HUDEP-2 (cell line): ENCODE data around the gene USP38.
A peak's percentile ranks its signal among the peaks of the same experiment; 100 is the strongest.
"Not testable (repeated sequence)": the region's sequence is repeated elsewhere in the genome, so short reads cannot be mapped to it uniquely, and the experiment has no call there.

Source experiments
- DNase-seq, 76 experiments: peaks; one replicate each; lab custom pipeline; 2025; ENCODE audit not compliant: unreplicated experiment in 76 of 76; lab: John Stamatoyannopoulos, UW

USP38 gene

DNA sequence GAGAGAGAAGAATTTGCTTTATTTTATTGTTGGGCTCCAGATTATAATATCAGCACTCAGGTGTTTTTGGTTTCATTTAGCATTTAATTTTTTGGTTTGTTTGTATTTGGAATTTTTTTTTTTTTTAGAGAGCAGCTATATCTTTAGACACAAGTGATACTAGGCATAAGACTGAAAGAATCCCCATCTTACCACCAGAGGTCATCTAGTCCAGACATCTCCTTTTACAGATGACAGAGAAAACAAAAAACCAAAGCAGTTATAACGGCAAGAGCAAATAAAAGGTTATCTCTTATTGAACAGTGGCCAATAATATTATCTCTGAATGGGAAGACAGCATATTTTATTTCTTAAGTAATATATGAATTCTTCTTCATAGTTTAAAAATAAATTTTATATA, 22.8 kb downstream of the USP38 start:
- peak in 9 of 76 experiments; percentile 2 to 32 (median 6) for DNase-seq

DNA sequence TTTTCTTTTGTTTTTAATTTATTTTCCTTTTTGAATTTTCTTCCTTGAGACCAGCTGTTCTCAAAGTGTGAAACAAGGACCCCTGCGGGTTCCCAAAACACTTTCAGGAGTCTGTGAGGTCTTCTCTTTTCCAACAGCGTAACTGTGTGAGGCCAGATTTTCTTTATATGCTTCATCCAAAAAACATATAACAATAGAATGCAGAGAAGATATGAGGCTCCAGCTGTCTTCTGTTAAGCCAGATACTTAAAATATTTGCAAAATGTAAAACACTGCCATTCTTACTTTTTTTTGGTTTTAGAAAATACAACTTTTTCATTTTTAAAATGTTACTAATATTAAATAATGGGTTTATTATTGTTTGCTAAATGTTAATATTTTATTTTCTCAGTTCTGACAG, 27.8 kb downstream of the USP38 start:
- DNase-seq = no peak

DNA sequence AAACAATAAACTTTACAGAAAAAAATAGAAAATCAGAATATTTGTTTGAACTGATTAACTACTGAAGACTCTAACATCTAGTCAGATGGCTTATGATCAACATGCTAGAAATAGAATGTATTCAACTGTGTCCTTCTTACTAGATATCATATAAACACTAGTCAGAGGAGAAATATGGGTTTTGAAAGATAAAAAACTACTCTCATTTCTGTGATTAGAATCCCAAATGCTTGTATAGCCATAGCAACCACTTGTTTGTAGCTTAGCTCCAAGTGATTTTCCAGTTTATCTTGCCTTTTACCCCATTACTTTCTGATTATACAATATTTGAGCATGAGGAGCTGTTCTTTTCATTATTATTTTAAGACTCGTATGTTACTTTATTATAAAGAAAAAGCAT, 31.2 kb downstream of the USP38 start:
- DNase-seq = no peak

DNA sequence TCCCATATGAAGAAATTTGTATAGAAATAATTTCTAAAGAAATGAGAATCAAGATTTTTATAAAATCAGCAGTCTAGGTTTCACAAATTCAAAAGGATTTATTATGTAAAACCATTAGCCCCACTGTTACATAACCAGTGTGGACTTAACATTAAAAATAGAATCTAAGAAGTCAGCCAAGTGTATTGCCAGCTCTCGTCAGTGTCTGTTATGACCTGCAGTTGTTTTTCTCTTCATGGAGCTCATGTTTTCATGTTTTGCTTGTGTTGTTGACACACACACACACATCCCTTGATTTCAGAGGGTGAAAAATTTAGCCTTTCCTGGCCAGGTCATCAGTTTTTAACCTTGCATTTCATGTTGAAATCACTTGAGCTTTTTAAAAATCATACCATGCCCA, 39.5 kb downstream of the USP38 start:
- no peak for DNase-seq

DNA sequence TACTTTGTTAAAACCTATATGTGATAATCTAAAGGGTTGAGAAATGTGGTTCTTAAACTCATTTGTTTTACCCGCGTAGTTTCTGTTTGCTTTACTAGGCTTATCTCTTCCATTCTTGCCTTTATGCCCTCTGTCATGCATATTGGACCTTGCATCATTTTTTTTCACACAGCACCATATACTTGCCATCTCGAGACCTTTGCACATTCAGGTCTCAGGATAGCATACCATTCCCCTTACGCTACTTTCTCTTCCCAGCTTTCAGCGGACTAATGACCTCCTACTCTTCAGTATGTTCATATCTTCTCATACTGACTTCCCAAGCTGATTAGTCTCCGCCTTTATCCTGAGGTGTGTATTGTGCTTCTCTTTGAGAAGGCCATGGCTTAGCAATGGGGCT, 40.5 kb downstream of the USP38 start:
- DNase-seq = no peak

DNA sequence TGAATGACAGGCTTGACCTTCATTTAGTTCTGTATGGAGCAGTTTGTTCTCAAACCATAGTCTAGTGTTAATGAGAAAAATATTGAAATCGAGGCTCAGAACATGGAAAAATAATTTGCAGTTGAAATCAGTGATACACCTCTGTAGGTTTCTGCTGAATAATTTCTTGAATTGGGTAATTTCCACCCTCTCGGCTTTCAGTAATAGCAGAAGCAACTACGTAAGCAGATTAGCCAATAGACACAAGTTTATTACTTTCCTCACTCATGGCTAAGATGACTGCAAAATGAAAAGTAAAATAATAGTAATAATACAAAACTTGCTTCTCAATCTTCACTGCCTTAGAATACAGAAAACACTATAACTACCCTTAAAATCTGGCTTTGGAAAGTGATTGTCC, 46.0 kb downstream of the USP38 start:
- no peak for DNase-seq

DNA sequence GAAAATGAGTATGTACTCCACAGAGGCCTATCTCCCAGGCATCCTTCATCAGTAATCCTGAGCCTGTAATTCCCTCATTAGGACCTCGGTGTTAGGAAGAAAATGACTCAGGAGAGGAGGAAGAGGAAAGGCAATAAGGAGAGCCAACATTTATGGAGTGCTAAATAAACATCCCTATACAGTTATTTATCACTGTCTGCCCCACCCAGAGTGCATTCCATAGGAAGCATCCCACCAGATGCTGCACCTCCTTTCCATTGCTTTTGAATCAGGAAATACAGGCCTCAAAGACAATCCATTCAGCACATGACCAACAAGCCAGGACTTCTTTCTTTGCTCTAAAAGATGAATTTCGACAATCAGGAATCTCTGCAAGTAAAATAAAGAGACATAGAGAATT, 47.6 kb downstream of the USP38 start:
- DNase-seq = no peak

DNA sequence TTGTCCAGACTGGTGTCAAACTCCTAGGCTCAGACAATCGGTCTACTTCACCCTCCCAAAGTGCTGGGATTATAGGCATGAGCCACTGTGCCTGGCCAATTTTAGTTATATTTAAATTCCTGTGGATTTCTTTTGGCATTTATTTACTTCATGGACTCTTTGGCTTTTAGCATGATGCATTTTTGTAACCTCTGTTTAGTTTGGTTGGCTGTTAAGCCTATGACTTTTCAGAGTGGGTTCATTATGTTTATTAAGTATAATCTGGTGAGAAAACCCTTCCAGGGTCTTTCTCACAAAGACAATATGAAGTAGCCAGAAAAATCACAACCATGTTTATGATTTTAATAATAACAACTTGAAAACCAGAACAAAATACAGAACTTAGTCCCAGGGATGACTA, 49.4 kb downstream of the USP38 start:
- DNase-seq = no peak

DNA sequence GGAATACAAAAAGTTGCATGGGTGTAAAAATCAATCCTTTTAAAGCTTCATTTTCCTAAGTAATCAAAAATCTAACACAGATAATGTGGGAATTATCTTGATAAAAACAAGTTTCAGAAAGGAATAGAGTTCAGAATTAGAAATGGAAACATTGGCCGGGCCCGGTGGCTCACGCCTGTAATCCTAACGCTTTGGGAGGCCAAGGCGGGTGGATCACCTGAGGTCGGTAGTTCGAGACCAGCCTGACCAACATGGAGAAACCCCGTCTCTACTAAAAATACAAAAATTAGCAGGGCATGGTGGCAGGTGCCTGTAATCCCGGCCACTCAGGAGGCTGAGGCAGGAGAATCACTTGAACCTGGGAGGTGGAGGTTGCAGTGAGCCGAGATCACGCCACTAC, 52.5 kb downstream of the USP38 start:
- DNase-seq = not testable (repeated sequence)

DNA sequence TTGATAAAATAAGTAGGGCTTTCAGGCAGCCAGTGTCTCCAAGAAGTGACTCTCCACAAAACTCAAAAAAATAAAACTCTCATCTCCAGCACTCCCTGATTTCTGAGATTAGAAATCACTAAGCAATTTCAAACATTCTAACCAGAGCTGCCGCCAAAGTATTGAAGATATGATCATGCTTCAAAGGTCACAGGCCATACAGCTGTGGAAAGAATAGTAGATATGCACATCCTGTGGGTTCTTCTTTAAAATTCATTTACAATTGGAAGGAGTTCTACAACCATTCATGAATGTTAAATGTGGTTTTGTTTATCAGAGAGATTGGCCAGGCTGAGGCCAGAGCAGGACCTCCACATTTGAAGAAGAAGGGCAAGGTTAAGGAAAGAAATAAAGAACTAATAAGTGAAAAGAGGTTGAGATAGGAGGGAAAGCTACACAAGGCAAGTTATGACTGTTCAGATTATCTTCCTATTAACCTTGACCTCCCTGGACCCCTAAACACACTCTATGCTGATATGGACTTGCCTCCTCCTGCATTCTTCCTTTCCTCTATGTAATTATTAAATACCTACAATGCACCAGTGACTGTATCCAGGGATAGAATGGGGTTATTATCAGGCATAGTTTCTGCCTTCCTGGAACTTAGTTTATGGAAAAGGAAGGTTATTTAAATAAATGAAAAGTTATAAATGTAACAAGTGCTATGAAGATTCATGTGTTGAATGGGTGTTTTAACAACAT, 56.4 kb downstream of the USP38 start:
- DNase-seq = no peak

DNA sequence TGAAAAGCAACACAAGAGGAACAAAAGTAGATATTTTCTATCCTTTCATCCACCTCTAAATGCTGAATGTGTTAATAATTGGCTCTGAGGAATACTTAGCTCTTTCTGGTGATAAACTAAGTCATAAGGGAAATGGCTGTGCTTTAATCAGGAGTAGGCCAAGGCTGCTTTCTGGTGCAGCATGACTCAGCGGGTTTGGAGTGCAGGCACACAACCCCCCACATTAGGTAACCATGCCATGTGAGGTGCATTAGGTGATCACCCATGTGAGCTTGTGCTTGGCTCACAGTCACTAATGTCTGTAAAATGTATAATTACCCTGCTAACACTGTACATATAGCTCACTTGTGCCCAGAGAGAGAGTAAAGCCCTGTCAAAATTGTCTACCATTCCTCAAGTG, 57.2 kb downstream of the USP38 start:
- DNase-seq = peak in 6 of 76 experiments; percentile 1 to 19 (median 5)

DNA sequence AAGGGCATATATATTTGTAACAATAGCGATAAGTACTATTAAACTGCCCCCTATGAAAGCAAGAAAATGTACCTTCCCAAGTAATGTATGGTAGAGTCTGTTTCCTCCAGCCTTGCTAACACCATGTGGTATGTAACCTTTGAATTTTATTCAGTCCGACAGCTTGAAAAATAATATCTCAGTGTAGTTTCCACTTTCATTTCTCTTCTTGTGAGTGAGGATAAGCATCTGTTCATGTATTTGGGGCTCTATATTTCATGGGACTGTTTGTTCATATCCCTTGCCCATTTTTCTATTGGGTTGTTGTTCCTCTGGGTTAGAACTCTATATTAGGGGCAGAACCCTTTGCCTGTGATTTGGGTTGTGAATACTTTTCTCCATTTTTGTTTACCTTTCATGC, 58.3 kb downstream of the USP38 start:
- DNase-seq = no peak

DNA sequence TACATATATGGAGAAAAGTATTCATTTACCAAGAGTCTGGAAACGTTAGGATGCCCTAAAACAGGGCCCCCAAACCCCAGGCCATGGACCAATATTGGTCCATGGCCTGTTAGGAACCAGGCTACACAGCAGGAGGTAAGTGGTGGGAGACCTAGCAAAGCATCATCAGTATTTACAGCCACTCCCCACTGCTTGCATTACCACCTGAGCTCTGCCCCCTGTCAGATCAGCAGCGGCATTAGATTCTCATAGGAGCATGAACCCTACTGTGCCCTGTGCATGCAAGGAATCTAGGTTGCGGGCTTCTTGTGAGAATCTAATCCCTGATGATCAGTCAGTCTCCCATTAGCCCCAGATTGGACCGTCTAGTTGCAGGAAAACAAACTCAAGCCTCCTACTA, 62.3 kb downstream of the USP38 start:
- no peak for DNase-seq

DNA sequence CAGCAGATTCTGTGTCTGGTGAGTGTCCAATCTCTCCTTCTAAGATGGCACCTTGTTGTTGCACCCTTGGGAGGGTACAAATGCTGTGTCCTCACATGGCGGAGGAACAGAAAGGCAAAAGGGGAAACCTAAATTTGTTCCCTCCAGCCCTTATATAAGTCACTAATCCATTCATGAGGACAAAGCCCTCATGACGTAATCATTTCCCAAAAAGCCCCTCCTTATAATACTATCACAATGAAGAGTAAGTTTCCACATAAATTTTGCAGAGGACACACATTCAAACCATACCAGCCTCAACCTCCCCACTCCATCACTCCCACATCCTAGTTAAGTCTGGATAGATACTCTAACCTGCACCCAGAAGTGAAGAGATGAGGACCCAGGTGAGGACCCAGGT, 63.1 kb downstream of the USP38 start:
- no peak for DNase-seq

DNA sequence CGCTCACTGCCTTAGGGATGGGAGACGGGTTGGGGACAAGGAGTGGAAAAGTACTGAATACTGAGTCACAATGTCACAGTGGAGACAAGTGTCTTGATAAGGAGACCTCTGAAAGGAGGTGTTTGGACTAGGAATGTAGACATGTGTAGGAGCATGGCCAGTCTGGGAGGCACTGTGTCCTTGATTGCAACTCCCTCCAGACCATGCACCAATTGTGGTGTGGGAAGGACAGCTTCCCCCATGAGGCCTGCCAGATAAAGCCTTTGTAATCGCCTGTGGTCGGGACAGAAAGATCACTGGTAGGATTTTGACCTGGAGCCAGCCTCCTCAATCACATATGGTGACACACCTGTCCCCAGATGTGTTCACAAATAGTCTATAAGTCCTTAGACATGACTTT, 64.1 kb downstream of the USP38 start:
- DNase-seq = no peak

DNA sequence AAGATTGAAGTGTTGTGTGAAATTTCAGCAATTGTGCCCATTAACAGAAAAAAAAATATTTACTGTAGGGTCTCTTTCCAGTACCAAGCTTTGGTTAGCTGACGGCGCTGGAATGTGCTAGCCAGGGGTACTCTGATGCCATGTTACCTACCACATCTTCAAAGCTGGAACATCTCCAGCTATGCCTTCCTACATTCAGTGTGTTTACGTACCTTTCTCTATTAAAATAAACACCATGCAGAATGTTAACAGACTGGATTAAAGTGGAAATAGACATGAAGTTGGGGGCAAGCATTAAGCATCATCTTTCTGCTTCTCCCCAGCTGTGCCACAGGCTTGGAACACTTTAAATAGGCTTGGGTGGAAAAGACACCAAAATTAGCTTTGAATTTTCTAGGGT, 65.9 kb downstream of the USP38 start:
- no peak for DNase-seq

DNA sequence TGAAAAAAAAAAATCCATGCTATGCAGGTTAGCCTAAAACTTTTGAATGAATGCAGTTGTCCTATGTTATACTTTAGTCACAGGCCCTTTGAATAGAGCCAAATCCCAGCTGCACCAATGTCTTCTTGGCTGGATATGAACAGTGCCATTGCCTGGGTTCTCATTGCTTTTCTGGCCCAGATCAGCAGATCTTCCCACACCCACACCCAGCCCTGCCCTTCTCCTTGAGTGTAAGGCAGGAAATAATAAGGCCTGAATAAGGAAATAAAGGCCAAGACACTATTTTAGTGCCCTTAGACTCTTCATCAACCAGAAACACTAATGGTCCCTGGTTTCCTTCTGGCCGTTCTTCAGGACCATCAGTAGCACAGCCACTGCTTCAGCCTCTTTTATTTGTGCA, 66.6 kb downstream of the USP38 start:
- DNase-seq = no peak

DNA sequence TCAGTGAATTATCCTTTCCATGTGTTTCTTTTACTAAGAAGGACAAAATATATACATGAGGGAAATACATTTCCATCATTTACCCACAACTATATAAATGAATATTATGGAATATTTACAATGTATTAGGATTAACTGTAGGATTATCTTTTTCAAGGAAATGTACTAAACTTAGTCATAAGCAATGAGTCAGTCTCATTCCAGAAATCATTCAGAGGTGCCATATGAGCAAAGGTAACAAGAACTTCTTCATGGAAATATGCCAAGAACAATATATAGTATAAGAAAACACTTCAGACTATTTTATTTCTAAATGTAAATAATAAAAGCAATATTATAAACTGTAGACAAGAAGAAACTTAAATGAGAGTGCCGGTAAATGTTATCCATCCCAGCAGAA, 67.1 kb downstream of the USP38 start:
- DNase-seq = no peak

DNA sequence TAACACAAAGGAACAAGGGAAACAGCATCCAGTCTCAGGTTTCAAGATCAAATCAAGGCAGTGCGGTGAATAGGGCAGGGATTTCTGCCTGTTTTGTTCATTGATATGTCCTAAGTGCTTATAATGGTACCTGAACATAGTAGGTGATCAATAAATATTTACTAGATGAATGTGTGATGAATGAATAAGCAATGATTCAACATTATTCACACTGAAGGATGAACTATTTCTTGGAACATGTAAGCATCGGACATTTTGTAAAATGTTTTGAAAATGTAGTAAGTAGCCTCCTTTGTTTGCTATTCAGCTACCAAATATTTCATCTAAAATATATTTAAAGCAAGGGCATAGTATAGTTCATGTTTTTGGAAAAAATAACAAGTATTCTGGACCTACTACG, 67.8 kb downstream of the USP38 start:
- DNase-seq = no peak

DNA sequence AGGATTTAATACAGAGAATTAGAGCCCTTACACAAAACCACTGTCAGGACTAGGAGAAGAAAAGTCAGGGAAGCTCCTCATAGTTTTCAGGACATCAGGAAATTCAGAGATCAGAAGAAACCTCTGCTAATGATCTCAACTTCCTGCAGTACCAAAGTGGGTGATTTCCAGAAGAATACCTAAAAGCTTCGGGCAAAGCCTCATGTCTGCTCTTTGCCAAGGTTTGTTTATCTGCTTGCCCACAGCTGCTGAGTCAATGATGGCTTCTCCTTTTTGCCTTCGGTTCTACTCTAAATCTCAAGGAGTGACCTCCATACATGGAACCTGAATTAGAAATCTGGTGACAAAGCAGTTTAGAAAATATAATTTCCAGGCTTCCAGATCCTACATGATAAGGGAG, 68.4 kb downstream of the USP38 start:
- DNase-seq = peak in 2 of 76 experiments; percentile 11 to 23

DNA sequence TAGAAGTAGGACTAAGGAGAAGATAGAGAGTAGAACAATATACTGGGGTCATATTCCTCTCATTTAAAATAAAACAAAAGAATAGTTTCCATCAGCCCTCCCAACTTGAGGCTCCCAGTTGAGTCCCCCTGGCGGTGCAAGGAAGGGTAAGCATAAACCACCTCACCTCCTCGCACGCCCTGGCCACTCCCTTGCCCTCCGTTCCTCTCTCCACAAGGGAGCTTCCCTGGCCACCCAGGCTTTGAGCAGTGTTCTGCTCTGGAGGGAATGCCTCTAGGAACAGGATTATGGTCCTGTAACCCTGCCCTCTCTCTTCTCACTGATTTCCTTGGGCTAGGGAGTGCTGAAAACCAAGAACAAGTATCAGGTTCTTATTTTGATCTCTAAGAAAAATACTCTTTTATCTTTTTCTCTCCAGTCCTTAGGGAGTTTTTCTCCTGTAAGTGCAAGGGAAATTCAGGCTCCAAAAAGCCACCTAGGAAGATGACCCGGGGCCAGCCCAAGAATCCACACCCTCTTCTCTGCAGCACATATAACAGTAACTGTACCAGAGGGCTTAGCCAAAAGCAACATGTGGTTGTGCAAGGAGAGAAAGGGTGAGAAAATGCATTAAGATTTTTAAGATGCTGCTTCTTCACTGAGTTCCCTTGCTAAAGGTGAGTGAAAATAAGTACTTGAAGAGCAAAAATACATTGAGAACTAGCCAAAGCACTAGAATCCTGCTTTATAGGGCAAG, 69.9 kb downstream of the USP38 start:
- DNase-seq = no peak

DNA sequence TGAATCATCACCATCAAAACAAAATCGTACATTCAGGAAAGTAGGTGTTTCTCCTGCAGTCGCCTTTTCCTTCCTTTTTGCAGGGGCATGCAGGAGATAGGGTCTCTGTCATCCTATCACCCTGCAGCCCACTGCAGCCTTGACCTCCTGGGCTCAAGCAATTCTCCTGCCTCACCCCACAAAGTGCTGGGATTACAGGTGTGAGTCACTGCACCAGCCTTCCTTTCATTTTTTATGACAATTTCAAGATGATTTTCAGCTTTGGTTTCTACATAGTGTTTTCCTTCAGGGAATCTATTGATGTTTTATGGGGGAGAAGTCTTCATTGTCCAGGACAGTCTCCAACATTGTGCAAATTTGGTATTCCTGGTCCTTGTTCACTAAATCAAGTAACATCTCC, 71.7 kb downstream of the USP38 start:
- DNase-seq = no peak
